Measurements from ENCODE around the gene RAB3IP. TPM values are rescaled to one million over a fixed set of nuclear protein-coding genes. Genes with fewer than 3 reads are reported as not detected.

The RAB3IP gene
- total and polyA plus RNA-seq, 10 of the 15 experiments (the other 5 are each of a cell fraction or from before 2014, with no cell fraction given), result 18.8 to 53.6 (median 28.7) TPM

- ChIA-PET RAD21 (ENCODE audit: unreplicated experiment) (interaction anchor here (0.7 kb wide), 1 partner anchor 85 kb away, joined by 3 read pairs; no protein-coding TSS in a partner anchor), POLR2A (no interaction called here), CTCF (interaction anchor here (2.1 kb wide), 1 partner anchor 12 kb away, joined by 6 read pairs; no protein-coding TSS in a partner anchor), SMC1A (ENCODE audit: uncharacterized antibody, unreplicated experiment) (interaction anchor here (0.6 to 1.1 kb wide), 2 partner anchors 11 to 40 kb away, joined by 3 to 4 read pairs; no protein-coding TSS in a partner anchor)
- Histone ChIP-seq H3K9me3 (replicated peaks; ENCODE audit: control insufficient read depth, insufficient read depth, low read length) (no peaks in the 10 kb centered on the region; the same call in 2 of the 3 replicates), H4K20me1 (ENCODE audit: control insufficient read depth, insufficient read depth) (no peaks in the 10 kb centered on the region), H2AFZ (ENCODE audit: control insufficient read depth, low read depth, low read length) (no peak overlapping the region), H3K36me3 (ENCODE audit: control insufficient read depth in 2 of 2, insufficient read depth in 2 of 2, low read length in 1 of 2) (no peaks in the 10 kb centered on the region), H3K4me3 (no peak overlapping the region), H3K4me1 (ENCODE audit: control insufficient read depth, insufficient read depth, low read length) (no peaks in the 10 kb centered on the region), H3K9ac (ENCODE audit: control insufficient read depth, insufficient read depth, low read length) (no peak overlapping the region), H3K27ac (ENCODE audit: control insufficient read depth, insufficient read depth) (no peak overlapping the region), H3K79me2 (ENCODE audit: control insufficient read depth, insufficient read depth, low read length) (no peaks in the 10 kb centered on the region), H3K27me3 (replicated peaks in 1 of 2; ENCODE audit: control insufficient read depth in 2 of 2, insufficient read depth in 2 of 2, low read length in 1 of 2) (no peaks in the 10 kb centered on the region), H3K4me2 (ENCODE audit: control insufficient read depth, insufficient read depth) (no peak overlapping the region)
- intact Hi-C loops (cut with micrococcal nuclease; ENCODE audit: unreplicated experiment) (no loop called here), in situ Hi-C loops (cut with MboI) (no loop called here)
- WGBS (ENCODE audit: insufficient coverage, insufficient replicate concordance, low lambda C conversion rate, missing lambda C conversion rate), result 99% methylated on average over 4 of the region's 4 CpGs
- no peak for ATAC-seq
- no peak for FAIRE-seq
- no TSS peak for BruUV-seq (replicated peaks)
- DNase-seq (ENCODE audit: low read depth, low spot score), result no peak
- TF ChIP-seq HDAC6 (IDR thresholded peaks at IDR 0.05; ENCODE audit: unreplicated experiment) (no peak), WRNIP1 (IDR thresholded peaks at IDR 0.05; ENCODE audit: borderline replicate concordance, low read depth, low read length) (no peak), PAX8 (IDR thresholded peaks at IDR 0.05) (no peak), NFXL1 (IDR thresholded peaks at IDR 0.05; ENCODE audit: borderline replicate concordance) (no peak), SREBF1 (IDR thresholded peaks at IDR 0.05; ENCODE audit: low read length) (no peak), RB1 (IDR thresholded peaks at IDR 0.05; ENCODE audit: borderline replicate concordance) (no peak), ZNF384 (IDR thresholded peaks at IDR 0.05; ENCODE audit: borderline replicate concordance, low read depth, low read length) (no peak), KLF5 (IDR thresholded peaks at IDR 0.05; ENCODE audit: partially characterized antibody) (no peak), ESRRA (IDR thresholded peaks at IDR 0.05; ENCODE audit: low read length) (no peak), KAT2A (conservative IDR thresholded peaks at IDR 0.05; ENCODE audit: control insufficient read depth, low read depth, low read length) (no peak)
Measured at GRCh38 chr12:69810870-69811498, 72.3 kb downstream of the RAB3IP start.
